ENCODE results near the gene BTNL9.

DNA sequence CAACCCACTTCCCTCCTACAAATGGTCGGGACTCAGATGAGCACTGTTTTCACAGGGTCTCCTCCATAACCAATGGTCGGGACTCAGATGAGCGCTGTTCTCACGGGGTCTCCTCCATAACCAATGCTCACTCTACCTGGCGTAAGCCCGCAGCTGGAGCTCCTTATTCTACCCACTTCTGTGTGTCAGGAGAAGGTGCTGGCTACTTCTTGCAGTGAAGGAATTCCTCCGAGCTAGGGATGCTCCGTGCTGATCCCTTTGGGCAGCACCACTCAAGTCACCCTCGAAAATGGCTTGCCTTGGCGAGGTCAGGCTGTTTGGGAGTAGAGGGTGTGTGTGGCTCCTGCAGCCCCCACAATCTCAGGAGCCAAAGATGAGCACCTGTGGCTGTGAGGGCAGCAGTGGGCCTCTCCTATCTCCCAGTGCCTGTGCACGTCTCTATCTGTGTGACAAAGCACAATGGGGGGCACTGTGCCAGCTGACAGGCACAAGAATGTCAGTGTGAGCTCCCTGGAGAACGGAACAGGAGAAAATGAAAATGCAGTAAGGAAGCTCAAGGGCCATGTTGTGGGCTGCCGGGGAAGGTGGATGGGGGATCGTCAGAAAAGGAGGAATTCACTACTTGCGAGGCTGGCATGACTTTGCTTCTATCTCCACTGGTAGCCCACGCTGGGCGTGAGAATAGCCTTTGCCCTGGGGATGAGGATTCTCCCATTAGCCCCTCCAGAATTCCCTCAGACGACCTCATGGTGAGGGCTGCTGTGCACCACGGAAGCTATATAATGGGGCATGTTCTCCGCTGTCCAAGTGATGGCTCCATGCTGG lies 3.9 kb upstream of the BTNL9 start:
- no peak for TF ChIP-seq CTCF (conservative IDR thresholded peaks at IDR 0.05; ENCODE audit: low read depth, low read length)
- TF ChIP-seq EZH2 (IDR thresholded peaks at IDR 0.05; ENCODE audit: borderline replicate concordance, low read depth, low read length, poor library complexity, severe bottlenecking) = no peak

All from A673 (cell line).